ENCODE measurements around the gene ASAP2. TPM values are rescaled to one million over a fixed set of nuclear protein-coding genes. Genes with fewer than 3 reads are reported as not detected.

Gene ASAP2
- total and polyA plus RNA-seq, 9 of the 15 experiments (the other 6 are each of a cell fraction or from before 2014, with no cell fraction given), result 0.06 to 4.3 (median 3.1) TPM

GRCh38 chr2:9262671-9263171 lies 56.1 kb downstream of the ASAP2 start:
- ATAC-seq, result peak; percentile 34; the same call in 2 of the 3 replicates
- Histone ChIP-seq H3K27me3 (ENCODE audit: control insufficient read depth in 2 of 2, insufficient read depth in 2 of 2, low read length in 2 of 2) (peaks cover 8 to 43% of the 10 kb centered on the region in 2 experiments; a peak in 4 of 5 replicates), H3K4me1 (replicated peaks in 1 of 2; ENCODE audit: control insufficient read depth in 2 of 2, insufficient read depth in 2 of 2, low read length in 2 of 2) (peaks cover 0 to 9% of the 10 kb centered on the region in 2 experiments; a peak in 1 of 5 replicates), H2AFZ (ENCODE audit: low read depth, low read length) (no peak overlapping the region), H3K9me1 (ENCODE audit: control insufficient read depth, insufficient read depth, low read length) (no peaks in the 10 kb centered on the region), H3K9ac (ENCODE audit: insufficient read depth in 1 of 2, low read depth in 2 of 2, low read length in 2 of 2) (peak overlapping the region in 1 of 2 experiments; percentile 54; a peak in 1 of 4 replicates), H3K4me2 (ENCODE audit: insufficient read depth, low read length) (no peak overlapping the region), H3K27ac (ENCODE audit: extremely low read depth, low read depth, low read length) (no peak overlapping the region), H3K4me3 (no peak overlapping the region), H3K9me3 (replicated peaks; ENCODE audit: control insufficient read depth, insufficient read depth, low read depth, low read length) (no peaks in the 10 kb centered on the region), H3K79me2 (ENCODE audit: control insufficient read depth, insufficient read depth, low read length) (no peaks in the 10 kb centered on the region), H3K36me3 (ENCODE audit: control insufficient read depth, insufficient read depth, low read length) (no peaks in the 10 kb centered on the region), H4K20me1 (replicated peaks; ENCODE audit: control insufficient read depth, insufficient read depth, low read length) (no peaks in the 10 kb centered on the region; the same call in 1 of the 2 replicates)
- TF ChIP-seq PTRF (tag; IDR thresholded peaks at IDR 0.05) (no peak), USF1 (CRISPR knock-in tag; IDR thresholded peaks at IDR 0.05) (0 out of 2 replicates have a peak, but pooled peaks have one; percentile 11), ZBTB33 (CRISPR knock-in tag; IDR thresholded peaks at IDR 0.05) (0 out of 2 replicates have a peak, but pooled peaks have one; percentile 35), MAFF (IDR thresholded peaks at IDR 0.05; ENCODE audit: low read length) (no peak), MITF (IDR thresholded peaks at IDR 0.05) (no peak), CBX8 (IDR thresholded peaks at IDR 0.05; ENCODE audit: borderline replicate concordance, extremely low read depth, low read depth, low read length, poor library complexity, severe bottlenecking) (no peak), BCLAF1 (IDR thresholded peaks at IDR 0.05; ENCODE audit: borderline replicate concordance in 1 of 2, control insufficient read depth in 1 of 2, low read depth in 2 of 2, low read length in 1 of 2) (no peak), MTA3 (IDR thresholded peaks at IDR 0.05; ENCODE audit: borderline replicate concordance) (no peak)
- POLR2A ChIA-PET, result interaction anchor here (0.6 to 1.6 kb wide), 2 partner anchors 12 to 53 kb away, joined by 3 to 4 read pairs; no protein-coding TSS in a partner anchor
- intact Hi-C loops (cut with micrococcal nuclease) (no loop called here), in situ Hi-C loops (cut with MboI) (no loop called here)
- no peak for DNase-seq (ENCODE audit: extremely low read depth in 1 of 4, low spot score in 3 of 4)
- 30% methylated on average over 14 of the region's 14 CpGs for WGBS (ENCODE audit: insufficient coverage, low coverage, missing lambda C conversion rate)
- CTCF ChIA-PET (ENCODE audit: low intra/inter-chr PET ratio), result no interaction called here
- BruUV-seq (replicated peaks), result no TSS peak
- no peak for FAIRE-seq
